Trophoblast cell (in vitro differentiated cells and primary cell): ENCODE measurements around the gene DLK1.

Experiments
- DNase-seq, 2 donors: peaks; one replicate each; pipeline ENCODE4 v3.0.0-alpha.2; 2016
- H2AFZ ChIP-seq: 2 replicates; pipeline ENCODE4 v1.6.1; 2013; ENCODE audit warnings: low read length, moderate library complexity, mild to moderate bottlenecking; ENCODE audit not compliant: insufficient read depth, poor library complexity
- H2AK5ac ChIP-seq: 2 replicates; pipeline ENCODE4 v1.6.1; 2013; ENCODE audit warnings: mild to moderate bottlenecking, low read length
- H2BK120ac ChIP-seq: 2 replicates; pipeline ENCODE4 v1.6.1; 2013; ENCODE audit warnings: low read length, mild to moderate bottlenecking, moderate library complexity; ENCODE audit not compliant: insufficient read depth, poor library complexity
- H2BK12ac ChIP-seq: 2 replicates; pipeline ENCODE4 v1.6.1; 2013; ENCODE audit warnings: mild to moderate bottlenecking, low read length, moderate library complexity
- H2BK5ac ChIP-seq: 2 replicates; pipeline ENCODE4 v1.6.1; 2013; ENCODE audit warnings: low read length, low read depth, moderate library complexity, mild to moderate bottlenecking; ENCODE audit not compliant: poor library complexity
- H3K14ac ChIP-seq: 2 replicates; pipeline ENCODE4 v1.6.1; 2013; ENCODE audit warnings: mild to moderate bottlenecking, low read length
- H3K18ac ChIP-seq: 2 replicates; pipeline ENCODE4 v1.6.1; 2013; ENCODE audit warnings: mild to moderate bottlenecking, low read length
- H3K23ac ChIP-seq: 2 replicates; pipeline ENCODE4 v1.6.1; 2013; ENCODE audit warnings: low read length
- H3K27ac ChIP-seq: 2 replicates; pipeline ENCODE4 v1.5.1; 2013; ENCODE audit warnings: low read depth, mild to moderate bottlenecking, inconsistent platforms, low read length, moderate library complexity
- H3K27me3 ChIP-seq: 2 replicates; pipeline ENCODE4 v1.6.1; 2013; ENCODE audit warnings: inconsistent platforms, mild to moderate bottlenecking, low read length, moderate library complexity; ENCODE audit not compliant: insufficient read depth
- H3K36me3 ChIP-seq, 2 experiments: 1 replicate in 1 of 2; 2 replicates in 1 of 2; pipeline ENCODE4 v1.6.1; 2013; ENCODE audit warnings: low read length in 2 of 2, mild to moderate bottlenecking in 2 of 2, moderate library complexity in 1 of 2; ENCODE audit not compliant: insufficient read depth in 2 of 2, control insufficient read depth in 1 of 2
- H3K4ac ChIP-seq: 2 replicates; pipeline ENCODE4 v1.6.1; 2013; ENCODE audit warnings: low read depth, mild to moderate bottlenecking, low read length, moderate library complexity
- H3K4me1 ChIP-seq, 2 experiments: 1 replicate in 1 of 2; 2 replicates in 1 of 2; pipeline ENCODE4 v1.6.1; 2013; ENCODE audit warnings: low read length in 2 of 2, mild to moderate bottlenecking in 2 of 2, moderate library complexity in 1 of 2; ENCODE audit not compliant: insufficient read depth in 2 of 2, control insufficient read depth in 1 of 2
- H3K4me2 ChIP-seq: 2 replicates; pipeline ENCODE4 v1.6.1; 2013; ENCODE audit warnings: inconsistent platforms, mild to moderate bottlenecking, low read length, moderate library complexity
- H3K4me3 ChIP-seq: 2 replicates; pipeline ENCODE4 v1.5.1; 2013; ENCODE audit warnings: mild to moderate bottlenecking, low read depth, low read length, inconsistent platforms
- H3K79me1 ChIP-seq: one replicate; pipeline ENCODE4 v1.6.1; 2013; ENCODE audit warnings: low read length
- H3K79me2 ChIP-seq: 2 replicates; pipeline ENCODE4 v1.6.1; 2013; ENCODE audit warnings: low read length, mild to moderate bottlenecking; ENCODE audit not compliant: control insufficient read depth, insufficient read depth, poor library complexity
- H3K9ac ChIP-seq: 2 replicates; pipeline ENCODE4 v1.6.1; 2013; ENCODE audit warnings: mild to moderate bottlenecking, low read length
- H3K9me3 ChIP-seq: 2 replicates; pipeline ENCODE4 v1.6.1; 2013; ENCODE audit warnings: low read depth, mild to moderate bottlenecking, control low read depth, inconsistent platforms, low read length; ENCODE audit not compliant: insufficient read depth
- H4K12ac ChIP-seq: 2 replicates; pipeline ENCODE4 v1.6.1; 2013; ENCODE audit warnings: low read depth, mild to moderate bottlenecking, low read length, moderate library complexity
- H4K8ac ChIP-seq: 2 replicates; pipeline ENCODE4 v1.6.1; 2013; ENCODE audit warnings: low read depth, mild to moderate bottlenecking, low read length, moderate library complexity
- H4K91ac ChIP-seq: one replicate; pipeline ENCODE4 v1.6.1; 2013; ENCODE audit warnings: low read depth, mild to moderate bottlenecking, low read length, moderate library complexity
- WGBS: extraction: QIAGEN DNeasy Blood & Tissue Kit; methylation state at CpG from one replicate; pipeline ENCODE4 v1.1.7; 2013; ENCODE audit warnings: missing lambda C conversion rate; ENCODE audit not compliant: insufficient read length, insufficient coverage; ENCODE audit errors: extremely low coverage; 5-methylcytosine and 5-hydroxymethylcytosine counted together

The DLK1 gene

GRCh38 chr14:100728962-100729361 lies 2.3 kb downstream of the DLK1 start:
- Histone ChIP-seq H3K23ac (no peak overlapping the region), H2BK5ac (no peak overlapping the region), H2BK12ac (no peak overlapping the region), H3K9ac (no peak overlapping the region), H3K79me2 (no peaks in the 10 kb centered on the region), H3K4ac (no peak overlapping the region), H2BK120ac (no peak overlapping the region), H3K18ac (no peak overlapping the region), H3K4me1 (no peaks in the 10 kb centered on the region), H4K8ac (no peak overlapping the region), H4K91ac (no peak overlapping the region), H3K27ac (no peak overlapping the region), H3K36me3 (no peaks in the 10 kb centered on the region), H2AK5ac (no peak overlapping the region), H2AFZ (no peak overlapping the region), H3K27me3 (peaks cover 27% of the 10 kb centered on the region), H3K79me1 (no peaks in the 10 kb centered on the region), H3K14ac (no peak overlapping the region), H3K9me3 (peaks cover 10% of the 10 kb centered on the region), H3K4me3 (no peak overlapping the region), H3K4me2 (no peak overlapping the region), H4K12ac (no peak overlapping the region)
- WGBS = no CpG with 5 or more reads among the region's 13 CpGs
- no peak for DNase-seq

GRCh38 chr14:100729982-100730381 lies 3.3 kb downstream of the DLK1 start:
- H3K18ac ChIP-seq = no peak overlapping the region
- H3K23ac ChIP-seq = no peak overlapping the region
- no peak overlapping the region for H2AK5ac ChIP-seq
- H3K4me1 ChIP-seq = no peaks in the 10 kb centered on the region
- no peak overlapping the region for H3K9ac ChIP-seq
- DNase-seq = peak in 1 of 2 donors; percentile 40
- H3K79me1 ChIP-seq = no peaks in the 10 kb centered on the region
- H3K36me3 ChIP-seq = no peaks in the 10 kb centered on the region
- no peak overlapping the region for H2AFZ ChIP-seq
- H3K9me3 ChIP-seq = peaks cover 10% of the 10 kb centered on the region
- no peak overlapping the region for H2BK12ac ChIP-seq
- no peak overlapping the region for H3K27ac ChIP-seq
- H3K79me2 ChIP-seq = no peaks in the 10 kb centered on the region
- H3K4me3 ChIP-seq = no peak overlapping the region
- no peak overlapping the region for H2BK120ac ChIP-seq
- no peak overlapping the region for H3K4ac ChIP-seq
- H4K91ac ChIP-seq = no peak overlapping the region
- no peak overlapping the region for H3K14ac ChIP-seq
- H3K27me3 ChIP-seq = peaks cover 24% of the 10 kb centered on the region
- no peak overlapping the region for H2BK5ac ChIP-seq
- no peak overlapping the region for H4K12ac ChIP-seq
- no CpG with 5 or more reads among the region's 7 CpGs for WGBS
- H4K8ac ChIP-seq = no peak overlapping the region
- no peak overlapping the region for H3K4me2 ChIP-seq

GRCh38 chr14:100730581-100730980 lies 3.9 kb downstream of the DLK1 start:
- Histone ChIP-seq H3K27me3 (peaks cover 24% of the 10 kb centered on the region), H4K8ac (no peak overlapping the region), H3K36me3 (no peaks in the 10 kb centered on the region), H2BK12ac (no peak overlapping the region), H3K14ac (no peak overlapping the region), H3K79me2 (no peaks in the 10 kb centered on the region), H2AFZ (no peak overlapping the region), H3K9me3 (peaks cover 11% of the 10 kb centered on the region), H2AK5ac (no peak overlapping the region), H3K79me1 (no peaks in the 10 kb centered on the region), H3K18ac (no peak overlapping the region), H3K4me3 (no peak overlapping the region), H3K4me2 (no peak overlapping the region), H4K12ac (no peak overlapping the region), H4K91ac (no peak overlapping the region), H3K4ac (no peak overlapping the region), H3K9ac (no peak overlapping the region), H3K27ac (no peak overlapping the region), H3K23ac (no peak overlapping the region), H2BK120ac (no peak overlapping the region), H2BK5ac (no peak overlapping the region), H3K4me1 (no peaks in the 10 kb centered on the region)
- no CpG with 5 or more reads among the region's 15 CpGs for WGBS
- DNase-seq = no peak

GRCh38 chr14:100731011-100731670 lies 4.4 kb downstream of the DLK1 start:
- WGBS = no CpG with 5 or more reads among the region's 7 CpGs
- Histone ChIP-seq H3K4me1 (no peaks in the 10 kb centered on the region), H2BK12ac (no peak overlapping the region), H3K9ac (no peak overlapping the region), H2AFZ (no peak overlapping the region), H3K23ac (no peak overlapping the region), H3K4me3 (no peak overlapping the region), H2BK120ac (no peak overlapping the region), H3K27ac (no peak overlapping the region), H3K4me2 (no peak overlapping the region), H2BK5ac (no peak overlapping the region), H4K12ac (no peak overlapping the region), H3K18ac (no peak overlapping the region), H4K91ac (no peak overlapping the region), H3K36me3 (no peaks in the 10 kb centered on the region), H3K79me2 (no peaks in the 10 kb centered on the region), H3K9me3 (peaks cover 7% of the 10 kb centered on the region), H3K79me1 (no peaks in the 10 kb centered on the region), H2AK5ac (no peak overlapping the region), H3K4ac (no peak overlapping the region), H3K27me3 (peaks cover 20% of the 10 kb centered on the region), H3K14ac (no peak overlapping the region), H4K8ac (no peak overlapping the region)
- no peak for DNase-seq
